Umbilical cord (tissue), 2 donors: ENCODE data around the gene SELENOP. TPM values are rescaled to one million over a fixed set of nuclear protein-coding genes. Genes with fewer than 3 reads are reported as not detected.
"Not testable (repeated sequence)": the region's sequence is repeated elsewhere in the genome, so short reads cannot be mapped to it uniquely, and the experiment has no call there.

Source experiments
- DNase-seq: peaks from one replicate; pipeline ENCODE4 v3.0.0-alpha.2; 2015; ENCODE audit warnings: low spot score
- total RNA-seq: library from RNA; depleted of rRNA; stranded (reverse); fragments of >200 nt; gene quantifications from one replicate; pipeline ENCODE4 v1.2.3, GENCODE V29; 2014; ENCODE audit warnings: low replicate concordance; ENCODE audit not compliant: insufficient read depth

Gene SELENOP, protein sequence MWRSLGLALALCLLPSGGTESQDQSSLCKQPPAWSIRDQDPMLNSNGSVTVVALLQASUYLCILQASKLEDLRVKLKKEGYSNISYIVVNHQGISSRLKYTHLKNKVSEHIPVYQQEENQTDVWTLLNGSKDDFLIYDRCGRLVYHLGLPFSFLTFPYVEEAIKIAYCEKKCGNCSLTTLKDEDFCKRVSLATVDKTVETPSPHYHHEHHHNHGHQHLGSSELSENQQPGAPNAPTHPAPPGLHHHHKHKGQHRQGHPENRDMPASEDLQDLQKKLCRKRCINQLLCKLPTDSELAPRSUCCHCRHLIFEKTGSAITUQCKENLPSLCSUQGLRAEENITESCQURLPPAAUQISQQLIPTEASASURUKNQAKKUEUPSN
- total RNA-seq = 148 TPM

DNA sequence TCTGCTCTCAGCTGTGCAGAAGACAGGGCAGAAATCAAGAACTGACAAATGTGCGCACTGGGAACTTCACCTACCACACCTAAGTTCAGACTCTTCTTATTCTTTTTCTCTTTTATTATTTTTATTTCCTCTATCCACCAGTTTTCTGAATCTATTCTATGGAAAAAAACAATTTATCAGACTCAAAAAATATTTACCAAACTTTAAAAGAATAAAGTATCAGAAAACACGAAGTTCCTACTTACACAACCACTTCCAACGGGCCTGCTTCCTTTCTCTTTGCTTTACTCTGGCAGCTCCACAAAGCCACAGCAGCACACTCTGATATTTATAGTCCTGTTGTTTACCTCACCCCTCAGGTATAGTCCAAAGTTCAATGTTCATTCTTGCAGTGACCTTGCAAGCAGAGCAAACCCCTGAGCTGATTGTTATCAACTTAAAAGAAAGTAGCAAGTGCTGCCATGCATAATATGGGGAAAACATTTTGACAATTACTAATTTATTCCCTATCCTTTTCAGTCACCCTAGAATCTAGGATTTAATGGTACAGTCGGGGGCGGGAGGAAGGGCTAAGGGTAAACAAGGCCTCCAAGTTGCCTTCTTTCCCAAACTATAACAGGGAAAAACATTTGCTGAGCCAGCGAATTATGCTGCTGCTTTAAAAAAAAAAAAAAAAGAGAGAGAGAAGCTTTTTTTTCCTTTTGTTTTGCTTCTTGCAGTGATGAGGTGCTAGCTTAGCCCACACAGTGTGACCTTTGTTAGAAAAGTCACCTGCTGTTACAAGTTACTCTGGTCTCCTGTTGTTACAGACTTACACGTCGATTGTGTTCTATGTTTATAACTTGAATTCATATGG lies at the start of gene SELENOP:
Gene SELENOP (minus strand): TSS at position 302 of the 856 bp plus-strand sequence. CDS start 3,539 bp downstream, outside the sequence.
- peak; percentile 89 for DNase-seq

DNA sequence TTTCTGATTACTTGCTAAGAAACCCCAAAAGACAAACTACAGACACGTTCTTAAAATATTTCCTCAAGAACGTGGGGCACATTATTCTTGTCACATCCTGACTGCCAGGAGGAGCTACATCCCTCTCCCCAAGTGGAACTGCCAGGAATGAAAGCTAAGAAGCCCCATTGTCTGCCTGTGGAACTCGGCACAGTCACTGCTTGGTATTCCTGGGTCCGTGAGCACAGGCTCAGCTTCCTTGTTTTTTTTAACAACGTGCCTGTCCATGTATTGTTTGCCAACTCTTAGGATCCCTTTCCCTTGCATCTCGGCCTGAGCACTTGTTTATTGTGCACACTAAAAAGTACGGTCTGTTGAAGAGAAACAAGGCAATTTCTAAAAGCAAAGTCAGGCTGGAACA lies 47.0 kb upstream of the SELENOP start:
- DNase-seq = no peak

DNA sequence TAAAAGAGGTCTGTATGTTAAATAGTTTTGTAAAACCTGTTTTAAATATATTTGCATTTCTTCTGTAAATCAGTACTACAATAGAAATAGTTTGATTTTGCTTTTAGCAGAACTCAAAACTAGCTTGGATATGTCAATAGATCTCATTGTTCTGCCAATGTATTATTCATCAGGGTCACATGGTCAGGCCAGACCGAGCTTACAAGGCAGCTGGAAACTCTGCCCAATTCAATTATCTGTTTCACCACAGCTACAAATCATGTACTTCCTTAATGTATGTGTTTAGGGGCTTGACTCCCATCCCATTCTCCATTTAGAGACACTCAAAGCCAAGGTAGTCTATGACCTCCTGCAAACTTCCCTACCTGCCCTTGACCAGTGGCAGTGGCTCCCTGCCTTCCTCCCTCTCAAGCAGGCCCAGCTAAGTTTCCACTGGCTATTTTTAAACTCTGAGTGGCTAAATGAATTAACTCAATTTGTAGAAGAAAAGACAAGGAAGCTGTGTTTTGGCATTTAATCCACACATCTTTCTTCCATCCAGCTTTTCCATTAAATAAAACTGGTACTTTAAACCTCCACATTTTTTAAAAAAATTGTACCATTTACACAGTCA lies 46.4 kb upstream of the SELENOP start:
- no peak for DNase-seq

DNA sequence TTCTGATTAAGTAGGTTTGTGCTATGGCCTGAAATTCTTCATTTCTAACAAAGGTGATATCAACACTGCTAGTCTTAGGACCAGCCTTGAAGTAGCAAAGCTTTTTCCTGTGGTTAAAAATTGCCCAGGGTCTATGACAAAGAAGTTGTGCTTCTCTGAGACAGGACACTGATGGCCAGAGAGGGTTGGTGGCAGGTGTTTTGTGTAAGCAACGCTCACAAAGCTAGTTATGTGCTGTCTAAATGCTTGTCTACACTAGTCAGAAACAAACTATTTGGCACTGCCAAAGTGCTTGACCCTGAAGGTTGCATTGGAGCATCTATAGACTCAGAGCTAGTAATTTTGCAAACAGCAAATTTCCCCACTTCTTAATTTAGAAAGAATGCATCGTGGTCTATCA lies 44.1 kb upstream of the SELENOP start:
- DNase-seq = no peak

DNA sequence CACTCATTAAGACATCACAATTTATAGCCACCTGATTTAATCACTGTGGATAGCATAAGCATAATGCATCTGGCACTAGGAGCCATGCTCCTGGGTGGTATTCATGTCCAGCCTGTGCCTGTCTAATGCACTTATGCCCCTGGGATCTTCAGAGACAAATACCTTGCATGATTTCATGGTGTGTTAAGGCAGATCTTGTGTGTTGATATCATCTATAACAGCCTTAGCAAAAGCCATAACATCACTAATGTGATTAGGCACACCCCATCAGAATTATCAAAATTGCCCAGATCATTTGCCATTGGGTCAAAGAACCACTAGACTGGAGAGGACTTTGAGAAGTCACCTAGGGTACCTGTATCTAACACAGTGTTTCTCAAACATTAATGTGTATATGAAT lies 43.7 kb upstream of the SELENOP start:
- no peak for DNase-seq

DNA sequence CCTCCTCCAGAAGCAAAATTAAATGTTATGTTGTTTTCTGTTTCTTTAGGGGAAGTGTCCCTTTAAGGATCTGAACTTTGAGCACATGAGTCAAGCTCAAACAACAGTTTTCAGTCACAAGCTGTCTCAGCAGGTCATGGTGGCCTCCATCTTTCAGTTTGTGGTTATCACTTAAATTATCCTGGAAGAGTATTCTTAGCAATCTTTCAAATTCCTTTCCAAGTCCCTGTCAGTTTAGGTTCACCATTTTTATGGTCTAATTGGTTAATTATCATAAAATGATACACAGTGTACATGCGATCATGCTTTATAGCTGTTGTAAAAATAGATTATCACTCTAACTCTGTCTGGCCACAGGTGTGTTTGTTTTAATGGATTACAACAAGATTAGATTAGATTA lies 43.1 kb upstream of the SELENOP start:
- no peak for DNase-seq

DNA sequence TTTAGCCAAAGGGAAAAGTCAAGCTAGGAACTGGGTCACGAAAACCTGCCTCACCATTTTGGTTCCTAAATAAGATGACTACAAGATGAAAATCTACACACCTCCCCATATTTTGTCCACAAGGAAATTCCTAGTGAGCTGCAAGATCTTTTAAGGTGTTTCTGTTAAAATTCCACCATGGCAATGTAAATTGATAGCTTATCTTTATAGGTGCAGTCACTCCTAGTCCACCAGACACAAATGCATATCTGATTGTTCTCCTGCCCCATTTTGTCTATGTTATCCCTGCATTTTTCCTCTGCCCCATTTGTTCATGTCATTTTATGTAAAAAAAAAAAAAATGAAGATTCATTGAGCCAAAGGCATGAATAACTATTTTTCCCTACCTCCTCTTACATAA lies 41.1 kb upstream of the SELENOP start:
- no peak for DNase-seq

DNA sequence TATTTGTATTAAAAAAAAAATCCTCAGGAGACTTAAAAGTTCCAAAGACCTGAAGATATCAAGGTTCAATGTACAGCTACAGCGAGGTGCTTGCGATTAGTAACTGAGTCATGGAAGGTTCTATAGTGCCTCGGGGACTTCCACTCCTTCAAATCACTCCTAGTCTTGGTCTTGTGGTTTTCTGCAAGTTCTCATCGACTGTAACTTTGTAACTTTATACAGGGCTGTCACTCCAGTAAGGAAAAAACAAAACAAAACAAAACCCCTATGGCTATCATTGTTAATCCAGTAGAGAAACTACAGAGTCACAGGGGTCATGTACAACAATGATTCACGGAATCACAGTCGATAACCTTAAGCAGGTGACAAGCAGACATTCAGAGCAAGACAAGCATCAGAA lies 39.8 kb upstream of the SELENOP start:
- DNase-seq = no peak

DNA sequence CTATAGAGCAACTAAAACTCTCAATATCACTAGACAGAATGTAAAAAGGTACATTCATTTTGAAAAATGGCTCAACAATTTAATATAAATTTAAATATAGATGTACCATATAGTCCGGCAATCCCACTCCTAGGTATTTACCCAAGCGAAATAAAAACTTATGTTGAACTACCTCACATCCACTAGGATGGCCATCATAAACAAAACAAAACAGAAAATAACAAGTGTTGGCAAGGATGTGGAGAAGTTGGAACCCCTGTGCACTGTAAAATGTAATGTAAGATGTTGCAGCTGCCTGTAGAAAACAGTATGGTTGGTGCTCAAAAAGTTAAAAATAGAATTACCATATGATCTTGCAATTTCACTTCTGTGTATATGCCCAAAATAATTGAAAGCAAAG lies 36.9 kb upstream of the SELENOP start:
- DNase-seq = no peak

DNA sequence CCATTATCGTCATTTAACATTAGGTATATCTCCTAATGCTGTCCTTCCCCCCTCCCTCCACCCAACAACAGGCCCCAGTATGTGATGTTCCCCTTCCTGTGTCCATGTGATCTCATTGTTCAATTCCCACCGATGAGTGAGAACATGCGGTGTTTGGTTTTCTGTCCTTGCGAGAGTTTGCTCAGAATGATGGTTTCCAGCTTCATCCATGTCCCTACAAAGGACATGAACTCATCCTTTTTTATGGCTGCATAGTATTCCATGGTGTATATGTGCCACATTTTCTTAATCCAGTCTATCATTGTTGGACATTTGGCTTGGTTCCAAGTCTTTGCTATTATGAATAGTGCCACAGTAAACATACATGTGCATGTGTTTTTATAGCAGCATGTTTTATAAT lies 32.7 kb upstream of the SELENOP start:
- not testable (repeated sequence) for DNase-seq

DNA sequence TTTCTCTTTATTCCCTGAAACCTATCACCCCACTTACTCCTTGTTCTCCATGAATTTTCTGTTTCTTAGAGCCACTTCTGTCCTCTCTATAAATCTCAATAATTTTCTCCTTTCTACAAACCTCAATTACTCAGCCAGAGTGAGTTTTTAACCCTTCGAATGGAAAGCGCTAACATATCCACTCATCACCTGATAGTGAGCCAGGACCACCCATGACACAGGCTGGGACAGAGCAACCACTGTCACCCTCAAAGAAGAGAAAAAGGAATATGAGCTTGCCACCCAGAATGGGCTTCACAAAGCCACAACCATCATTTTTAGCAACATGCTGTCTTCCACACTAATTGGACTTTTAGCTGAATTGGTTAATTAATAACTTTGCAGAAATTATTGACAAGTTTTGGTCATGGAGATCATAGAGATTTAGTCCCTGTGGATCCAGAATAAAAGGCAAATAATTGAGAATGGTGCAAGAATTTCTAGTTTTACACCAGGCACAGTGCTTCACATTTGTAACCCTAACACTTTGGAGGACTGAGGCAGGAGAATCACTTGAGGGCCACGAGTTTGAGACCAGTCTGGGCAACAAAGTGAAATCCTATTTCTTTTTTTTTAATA lies 32.1 kb upstream of the SELENOP start:
- DNase-seq = no peak

DNA sequence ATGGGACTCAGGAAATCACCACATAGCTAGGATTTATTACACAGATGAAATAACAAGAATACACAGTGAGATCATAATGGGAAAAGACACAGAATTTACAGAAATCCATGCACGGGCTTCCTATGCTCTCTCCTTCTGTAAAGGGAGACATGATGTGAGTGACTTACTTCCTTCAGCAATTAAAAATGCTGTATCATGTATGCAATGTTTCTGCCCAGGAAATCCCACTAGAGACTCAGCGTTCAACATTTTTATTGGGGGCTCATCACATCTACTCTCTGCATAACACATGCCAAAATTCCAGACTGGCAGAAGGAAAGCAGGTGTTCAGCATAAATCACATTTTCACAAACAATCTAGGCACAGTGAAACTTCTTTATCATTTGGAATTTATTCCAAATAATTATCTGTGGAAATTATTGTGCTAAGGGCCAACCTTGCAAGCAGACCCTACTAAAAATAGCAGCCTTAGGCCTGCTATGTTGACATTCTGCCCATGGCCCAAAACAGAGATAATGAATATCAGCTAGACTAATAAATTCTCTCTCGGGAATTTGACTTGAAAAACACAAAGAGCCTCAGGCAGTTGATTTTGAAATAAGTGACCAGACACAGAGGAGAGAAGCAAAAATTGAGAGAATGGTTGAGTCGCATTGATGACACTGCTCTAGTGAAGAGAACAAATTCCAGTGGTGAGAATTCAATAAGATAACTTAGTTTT lies 31.4 kb upstream of the SELENOP start:
- peak; percentile 63 for DNase-seq

DNA sequence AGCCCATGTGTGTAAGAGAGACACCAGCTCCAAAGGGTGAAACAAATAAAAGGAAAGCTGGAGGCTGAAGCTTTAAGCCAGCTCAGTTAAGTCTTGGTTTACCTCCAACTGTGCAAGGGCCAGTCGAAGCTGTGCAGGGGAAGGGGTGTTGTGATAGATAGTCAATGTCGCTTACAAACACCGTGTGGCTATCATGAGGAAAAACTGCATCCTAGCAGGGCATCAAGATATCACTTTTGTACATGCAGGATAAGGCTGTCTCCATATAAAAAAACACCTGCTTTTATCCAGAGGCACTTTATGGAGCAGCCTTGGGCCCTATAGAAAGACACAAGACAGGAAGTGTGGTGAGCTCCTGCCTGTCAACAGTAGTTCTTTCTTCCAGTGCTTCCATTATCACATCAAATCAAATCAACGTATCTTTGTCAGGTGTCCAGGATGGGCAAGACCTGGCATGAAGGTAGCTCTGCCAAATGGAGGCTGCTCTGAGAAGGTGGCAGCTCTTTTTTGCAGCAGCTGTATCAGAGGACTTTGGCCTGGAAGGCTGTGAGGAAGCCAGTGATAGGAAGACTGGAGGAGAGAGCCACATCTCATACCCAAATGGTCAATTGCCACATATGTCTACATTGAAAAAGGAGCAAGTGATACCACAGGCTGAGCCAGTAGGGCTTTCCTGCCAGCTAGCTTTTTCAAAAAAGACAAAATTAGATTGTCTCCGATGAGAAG lies 29.3 kb upstream of the SELENOP start:
- no peak for DNase-seq

DNA sequence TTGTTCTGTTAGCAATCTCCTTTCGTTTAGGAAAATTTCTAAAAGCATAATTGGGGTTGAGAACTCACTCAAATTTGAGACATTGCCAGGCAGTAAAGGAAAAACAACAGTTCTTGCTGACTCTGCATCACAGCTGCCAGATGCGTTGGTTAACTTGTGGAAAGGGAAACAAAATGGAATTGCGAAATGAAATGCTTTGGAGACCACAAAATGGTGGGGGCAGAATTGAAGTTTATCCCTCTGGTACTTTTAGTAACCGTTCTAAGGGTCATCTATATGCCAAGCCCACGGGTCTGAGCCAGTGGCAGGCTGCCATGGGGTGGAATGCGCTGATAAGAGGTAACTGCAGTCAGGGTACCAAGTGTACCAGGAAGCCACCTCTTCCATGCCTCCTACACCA lies 28.6 kb upstream of the SELENOP start:
- DNase-seq = peak; percentile 88

DNA sequence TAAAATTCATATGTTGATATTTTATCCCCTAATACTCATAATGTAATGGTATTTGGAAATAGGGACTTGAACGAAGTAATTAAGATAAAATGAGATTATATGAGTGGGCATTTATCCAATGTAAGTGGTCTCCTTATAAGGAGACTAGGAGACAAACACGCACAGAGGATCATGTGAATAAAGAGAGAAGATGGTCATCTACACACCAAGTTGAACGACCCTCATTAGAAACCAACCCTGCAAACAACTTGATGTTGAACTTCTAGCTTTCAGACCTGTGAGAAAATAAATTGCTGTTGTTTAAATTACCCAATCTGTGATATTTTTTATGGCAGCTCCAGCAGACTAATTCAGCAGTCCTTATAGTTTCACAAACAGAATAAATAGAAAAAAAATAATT lies 27.5 kb upstream of the SELENOP start:
- DNase-seq = no peak

DNA sequence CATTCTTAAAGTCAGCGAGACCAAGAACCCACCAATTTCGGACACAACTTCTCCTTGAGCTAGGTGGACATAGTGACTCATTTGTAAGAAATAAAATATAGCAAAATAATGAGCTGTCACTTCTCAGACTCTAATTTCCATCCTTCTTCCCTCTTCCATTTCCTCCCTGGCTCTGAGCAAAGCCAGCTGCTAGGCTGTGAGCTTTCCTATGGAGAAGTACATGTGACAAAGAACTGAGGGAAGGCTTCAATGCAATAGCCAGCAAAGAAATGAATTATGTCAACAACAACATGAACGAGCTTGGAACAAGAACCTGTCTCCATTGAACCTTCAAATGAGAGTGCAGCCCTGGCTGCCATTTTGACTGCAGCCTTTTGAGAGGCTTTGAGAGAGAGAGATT lies 25.9 kb upstream of the SELENOP start:
- no peak for DNase-seq

DNA sequence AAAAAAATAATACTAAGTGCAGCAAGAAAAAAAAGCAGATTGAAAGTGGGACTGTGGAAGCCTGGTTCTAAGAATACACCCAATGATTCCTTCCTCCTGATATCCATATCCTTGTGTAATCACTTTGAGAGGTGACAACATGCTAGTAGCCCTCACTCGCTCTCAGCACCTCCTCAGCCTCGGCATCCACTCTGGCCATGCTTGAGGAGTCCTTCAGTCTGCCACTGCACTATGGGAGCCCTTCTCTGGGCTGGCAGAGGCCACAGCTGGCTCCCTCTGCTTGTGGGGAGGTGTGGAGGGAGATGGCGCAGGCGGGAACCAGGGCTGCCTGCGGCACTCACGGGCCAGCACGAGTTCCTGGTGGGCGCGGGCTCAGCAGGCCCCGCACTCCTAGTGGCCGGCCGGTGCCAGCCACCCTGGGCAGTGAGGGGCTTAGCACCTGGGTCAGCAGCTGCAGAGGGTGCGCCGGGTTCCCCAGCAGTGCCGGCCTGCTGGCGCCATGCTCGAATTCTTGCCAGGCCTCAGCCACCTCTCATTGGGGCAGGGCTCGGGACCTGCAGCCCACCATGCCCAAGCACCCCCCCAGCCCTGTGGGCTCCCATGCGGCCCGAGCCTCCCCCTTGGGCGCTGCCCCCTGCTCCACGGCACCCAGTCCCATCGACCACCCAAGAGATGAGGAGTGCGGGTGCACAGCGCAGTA lies 24.5 kb upstream of the SELENOP start:
- no peak for DNase-seq

DNA sequence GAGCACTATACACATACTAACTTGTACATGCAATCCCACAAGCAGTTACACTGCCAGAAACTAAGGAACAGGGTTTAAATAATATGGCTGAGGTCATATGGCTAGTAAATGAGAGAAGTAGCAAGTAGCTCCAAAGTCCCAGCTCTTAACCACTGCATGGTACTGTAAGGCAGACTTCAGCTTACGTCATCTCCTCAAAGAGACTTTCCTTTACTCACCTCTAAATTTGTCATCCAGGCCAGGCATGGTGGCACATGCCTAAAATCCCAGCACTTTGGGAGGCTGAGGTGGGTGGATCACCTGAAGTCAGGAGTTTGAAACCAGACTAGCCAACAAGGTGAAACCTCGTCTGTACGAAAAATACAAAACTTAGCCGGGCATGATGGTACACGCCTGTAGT lies 20.4 kb upstream of the SELENOP start:
- no peak for DNase-seq

DNA sequence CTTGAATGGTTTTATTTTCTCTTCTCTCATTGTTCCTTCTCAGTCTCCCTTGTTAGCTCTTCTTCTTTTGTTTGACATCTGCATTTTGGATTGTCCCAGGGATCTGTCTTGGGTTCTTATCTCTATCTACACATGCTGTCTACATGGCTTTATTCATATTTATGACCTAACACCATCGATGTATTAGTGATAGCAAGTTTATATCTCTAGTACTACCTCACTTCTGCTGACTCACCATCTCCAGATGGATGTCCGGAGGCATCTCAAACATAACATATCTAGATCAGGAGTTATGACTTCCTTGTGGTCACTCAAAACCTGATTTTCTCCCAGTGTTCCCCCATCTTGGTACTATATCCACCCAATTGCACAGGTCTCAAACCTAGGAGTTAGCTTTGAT lies 19.2 kb upstream of the SELENOP start:
- DNase-seq = no peak

DNA sequence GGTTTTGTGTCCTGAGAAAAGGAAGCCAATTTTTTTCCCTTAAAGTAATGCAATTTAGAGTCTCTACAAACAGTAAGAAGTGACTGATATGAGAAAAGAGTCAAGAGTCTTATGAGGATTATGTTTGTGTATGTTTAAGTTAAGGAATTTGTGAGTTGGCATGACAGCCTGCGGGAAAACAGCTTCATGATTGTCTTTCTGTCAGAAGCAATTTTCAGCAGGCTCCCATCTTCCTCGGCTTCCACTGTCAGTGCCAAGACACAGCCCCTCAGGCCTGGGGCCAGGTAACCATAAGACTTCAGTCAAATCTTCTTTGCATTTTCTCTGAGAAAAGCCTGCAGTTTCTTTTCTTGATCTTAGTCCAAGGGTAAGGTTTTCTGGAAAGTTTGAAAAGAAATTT lies 17.0 kb upstream of the SELENOP start:
- peak; percentile 93 for DNase-seq
